GM21737 (cell line): ENCODE measurements around the gene SPINK4.

Source experiments
- ATAC-seq: cut with Tn5 transposase; IDR thresholded peaks from one replicate; pipeline ENCODE4 v1.9.1; 2021; ENCODE audit warnings: mild to moderate bottlenecking, moderate library complexity; ENCODE audit not compliant: unreplicated experiment

Gene SPINK4, protein sequence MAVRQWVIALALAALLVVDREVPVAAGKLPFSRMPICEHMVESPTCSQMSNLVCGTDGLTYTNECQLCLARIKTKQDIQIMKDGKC

DNA sequence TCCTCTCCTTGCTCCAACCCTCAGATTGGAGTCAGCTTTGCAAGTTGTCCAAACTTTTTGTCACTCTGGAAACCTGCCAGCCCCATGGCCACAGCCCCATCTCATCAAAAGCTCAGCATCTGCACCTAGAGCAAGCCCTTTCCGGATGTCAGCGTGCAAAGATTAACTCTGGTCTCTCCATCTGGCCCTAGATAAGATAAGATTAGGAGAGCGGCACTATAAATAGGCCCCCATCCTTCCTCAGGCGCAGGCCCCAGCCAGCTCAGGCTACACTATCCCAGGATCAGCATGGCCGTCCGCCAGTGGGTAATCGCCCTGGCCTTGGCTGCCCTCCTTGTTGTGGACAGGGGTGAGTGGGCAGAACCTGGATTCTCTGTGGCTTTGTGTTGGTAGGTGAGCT lies at the start of gene SPINK4:
SPINK4 (plus strand) TSS at position 247 of the 400 bp plus-strand sequence; CDS start at position 289, 42 bp downstream.
- ATAC-seq: no peak

DNA sequence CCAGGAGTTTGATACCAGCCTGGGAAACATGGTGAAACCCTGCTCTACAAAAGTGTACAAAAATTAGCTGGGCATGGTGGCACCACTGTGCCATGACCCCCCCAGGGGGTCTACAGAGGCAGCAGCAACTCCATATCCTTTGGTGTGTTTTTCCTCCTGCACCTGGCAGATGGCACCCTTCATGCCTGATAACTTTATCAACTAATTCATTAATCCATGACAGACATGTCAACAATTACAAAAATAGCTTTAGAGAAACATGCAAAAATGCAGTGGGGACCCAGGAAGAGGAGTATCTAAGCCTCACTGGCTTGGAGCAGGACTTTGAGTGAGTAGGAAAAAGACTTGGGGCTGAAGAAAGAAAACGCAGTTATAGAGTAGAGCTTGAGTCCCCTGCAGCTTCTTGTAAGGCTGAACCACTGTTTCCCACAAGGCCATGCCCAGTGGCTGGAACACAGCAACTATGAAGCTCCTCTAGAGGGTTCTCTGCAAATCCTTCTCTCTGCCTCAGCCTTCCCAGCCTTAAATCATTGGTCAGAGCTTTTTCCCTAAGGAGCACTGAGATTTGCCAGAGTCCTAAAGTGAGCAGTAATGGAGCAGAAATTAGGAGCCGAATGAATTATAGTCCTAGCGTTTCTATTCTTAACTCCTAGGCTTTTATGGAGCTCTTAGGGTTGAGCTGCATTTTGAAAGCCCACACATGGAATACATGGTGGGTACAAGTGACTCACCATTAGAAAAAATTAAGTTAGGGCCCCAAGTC lies 47.3 kb upstream of the SPINK4 start:
- no peak for ATAC-seq

DNA sequence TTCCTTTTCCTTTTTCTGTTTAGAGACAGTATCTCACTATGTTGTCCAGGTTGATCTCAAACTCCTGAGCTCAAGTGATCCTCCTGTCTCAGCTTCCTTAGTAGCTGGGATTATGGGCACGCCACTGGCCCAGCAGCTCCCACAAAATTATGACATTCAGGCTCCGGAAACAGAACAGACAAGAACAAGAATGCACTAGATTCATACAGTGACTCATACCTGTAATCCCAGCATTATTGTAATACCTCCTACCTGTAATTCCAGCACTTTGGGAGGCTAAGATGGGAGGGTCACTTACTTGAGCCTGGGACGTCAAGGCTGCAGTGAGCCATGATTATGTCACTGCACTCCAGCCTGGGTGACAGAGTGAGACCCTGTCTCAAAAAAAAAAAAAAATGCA lies 46.1 kb upstream of the SPINK4 start:
- no peak for ATAC-seq

DNA sequence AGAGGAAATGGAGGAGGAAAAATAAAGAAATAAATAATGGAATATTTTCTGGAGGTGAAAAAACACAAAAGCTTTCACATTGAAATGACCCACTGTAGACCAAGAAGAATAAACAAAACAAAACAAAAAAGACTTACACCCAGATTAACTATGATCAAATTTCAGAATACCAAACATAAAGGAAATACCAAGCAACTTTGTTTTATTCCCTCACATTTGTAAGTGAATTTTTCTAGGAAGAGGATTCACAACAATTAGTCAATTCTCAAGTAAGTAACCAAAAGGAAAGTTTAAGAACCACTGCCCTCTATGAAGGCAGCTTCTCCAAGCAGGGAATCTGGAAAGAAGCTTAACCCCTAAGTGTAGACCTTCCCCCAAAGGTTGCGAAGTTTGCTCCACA lies 43.2 kb upstream of the SPINK4 start:
- no peak for ATAC-seq

DNA sequence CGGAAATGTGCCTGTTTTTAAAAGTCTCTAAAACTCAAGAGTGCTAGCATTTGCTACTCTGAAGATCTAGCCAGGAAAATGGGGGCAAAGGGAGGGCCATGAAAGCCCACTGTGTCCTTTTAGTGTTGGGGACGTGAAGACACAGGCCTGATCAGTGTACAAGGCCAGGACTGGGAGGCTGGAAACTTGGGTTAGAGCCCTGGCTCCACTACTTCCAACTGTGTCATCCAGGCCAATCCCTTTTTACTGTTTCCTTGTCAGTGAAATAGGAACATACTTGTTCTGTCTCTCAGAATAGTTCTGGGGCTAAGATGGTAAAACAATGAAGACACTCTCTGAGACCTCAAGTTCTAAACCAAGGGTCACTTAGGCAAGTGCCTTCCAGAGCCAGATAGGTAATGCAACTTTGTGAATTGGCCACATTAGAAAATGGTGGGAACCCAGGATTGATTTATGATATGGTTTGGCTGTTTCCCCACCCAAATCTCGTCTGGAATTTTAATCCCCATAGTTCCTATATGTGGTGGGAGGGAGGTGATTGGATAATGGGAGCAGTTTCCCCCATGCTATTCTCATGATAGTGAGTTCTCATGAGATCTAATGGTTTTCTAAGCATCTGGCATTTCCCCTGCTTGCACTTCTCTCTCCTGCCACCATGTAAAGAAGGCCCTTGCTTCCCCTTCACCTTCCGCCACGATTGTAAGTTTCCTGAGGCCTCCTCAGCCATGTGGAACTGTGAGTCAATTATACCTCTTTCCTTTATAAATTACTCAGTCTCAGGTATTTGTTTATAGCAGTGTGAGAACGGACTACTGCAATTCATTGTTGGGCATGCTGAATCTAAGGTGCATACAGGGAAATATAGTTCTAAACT lies 42.5 kb upstream of the SPINK4 start:
- no peak for ATAC-seq

DNA sequence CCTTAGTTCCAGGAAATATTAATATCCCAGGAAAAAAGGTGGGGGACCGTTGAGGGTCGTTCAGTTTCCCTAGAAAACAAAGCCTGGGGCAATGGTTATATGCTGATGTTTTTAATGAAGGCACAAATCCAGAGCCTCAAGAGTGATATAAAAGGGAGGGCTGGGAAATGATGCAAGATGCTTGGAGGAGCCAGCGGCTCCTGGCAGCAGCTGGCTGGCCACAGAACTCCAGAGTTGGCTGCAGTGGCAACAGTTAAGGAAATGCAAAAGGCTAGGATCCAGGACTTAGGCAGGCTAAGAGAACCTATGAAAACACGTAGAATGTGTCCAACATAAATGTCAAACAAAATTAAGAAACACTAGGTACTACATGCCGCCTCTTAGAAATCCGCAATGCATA lies 41.8 kb upstream of the SPINK4 start:
- ATAC-seq: no peak

DNA sequence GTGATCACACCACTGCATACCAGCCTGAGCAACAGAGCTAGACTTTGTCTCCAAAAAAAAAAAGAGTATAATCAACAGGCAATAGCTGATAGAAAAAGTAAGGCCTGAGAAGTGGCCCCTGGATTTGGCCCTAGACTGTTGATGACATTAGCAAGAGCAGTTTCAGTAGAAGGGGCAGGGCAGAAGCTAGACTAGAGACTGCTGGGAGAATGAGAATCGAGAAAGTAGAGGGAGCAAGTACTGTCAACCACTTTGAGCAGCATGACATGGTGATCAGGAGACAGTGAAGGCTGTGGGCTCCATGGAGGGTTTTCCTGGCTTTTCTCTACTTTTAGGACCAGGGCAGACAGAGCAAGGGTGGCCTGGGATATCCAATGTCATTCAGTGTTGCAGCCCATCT lies 37.9 kb upstream of the SPINK4 start:
- peak; percentile 39 for ATAC-seq

DNA sequence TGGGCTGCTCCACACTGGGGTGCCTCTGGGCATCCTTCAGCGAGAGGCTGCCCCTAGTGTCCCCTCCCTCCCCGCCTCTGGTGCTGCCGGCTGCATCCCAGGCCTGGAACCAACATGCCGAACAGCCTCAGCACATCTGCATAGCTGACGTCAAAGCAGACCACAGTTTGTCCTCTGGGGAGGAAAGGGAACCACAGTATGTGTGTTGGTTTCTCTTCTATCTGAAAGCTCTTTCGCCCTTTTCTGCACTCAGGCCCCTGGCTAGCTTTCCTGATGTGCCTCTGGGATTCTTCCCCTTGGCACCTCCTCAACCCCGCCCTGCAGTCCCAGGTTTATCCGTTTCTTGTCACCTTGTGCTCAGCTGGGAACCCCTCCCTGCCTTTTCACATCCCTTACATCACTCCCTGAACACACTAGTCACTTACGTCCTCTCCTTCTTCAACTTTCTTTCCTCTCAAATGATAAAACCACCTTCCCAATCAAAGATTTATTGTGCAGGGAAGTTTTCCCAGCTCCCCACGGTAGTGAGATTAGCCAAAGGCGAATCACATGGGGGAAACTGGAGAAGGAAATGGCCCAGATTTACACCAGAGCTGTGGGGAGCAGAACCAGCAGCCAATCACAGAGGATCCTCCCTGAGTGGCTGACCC lies 37.3 kb upstream of the SPINK4 start:
- ATAC-seq: peak; percentile 99

DNA sequence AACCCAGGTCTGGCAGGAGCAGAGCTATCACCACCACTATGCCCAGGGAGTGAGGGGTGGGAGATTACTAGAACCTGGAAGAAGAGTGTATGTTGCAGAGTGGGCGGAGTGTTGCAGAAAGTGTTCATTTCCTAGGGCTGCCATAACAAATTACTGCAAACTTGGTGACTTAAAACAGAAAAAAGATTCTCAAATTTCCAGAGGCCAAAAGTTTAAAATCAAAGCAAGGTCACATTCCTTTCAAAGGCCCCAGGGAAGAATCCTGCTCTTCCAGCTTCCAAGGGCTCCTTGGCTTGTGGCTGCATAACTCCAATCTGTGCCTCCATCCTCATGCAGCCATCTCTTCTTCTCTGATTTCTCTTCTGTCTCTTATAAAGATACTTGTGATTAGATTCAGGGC lies 30.6 kb upstream of the SPINK4 start:
- ATAC-seq: no peak

DNA sequence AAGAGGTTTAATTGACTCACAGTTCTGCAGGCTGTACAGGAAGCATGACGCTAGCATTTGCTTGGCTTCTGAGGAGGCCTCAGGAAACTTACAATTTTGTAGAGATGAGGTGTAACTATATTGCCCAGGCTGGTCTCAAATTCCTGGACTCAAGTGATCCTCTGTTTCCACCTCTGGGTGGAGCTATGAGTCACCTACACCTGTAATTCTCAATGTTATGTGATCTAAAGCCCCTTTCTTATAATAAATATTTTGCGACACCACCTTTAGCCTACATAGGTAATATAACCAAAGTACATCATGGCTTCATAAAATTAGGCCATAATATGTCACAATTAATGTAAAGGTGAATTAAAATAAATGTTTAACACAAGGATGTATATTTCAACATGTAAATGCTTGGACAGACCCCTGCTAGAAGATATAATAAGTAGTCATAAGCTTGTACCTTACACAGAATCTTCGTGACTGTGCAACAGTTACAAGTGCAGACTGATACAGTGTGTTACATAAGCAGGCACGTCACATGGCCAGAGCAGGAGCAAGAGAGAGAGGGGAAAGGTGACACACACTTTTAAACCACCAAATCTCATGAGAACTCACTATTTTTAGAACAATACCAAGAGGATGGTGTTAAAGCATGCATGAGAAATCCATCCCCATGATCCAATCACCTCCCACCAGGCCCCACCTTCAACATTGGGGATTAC lies 29.8 kb upstream of the SPINK4 start:
- ATAC-seq: no peak

DNA sequence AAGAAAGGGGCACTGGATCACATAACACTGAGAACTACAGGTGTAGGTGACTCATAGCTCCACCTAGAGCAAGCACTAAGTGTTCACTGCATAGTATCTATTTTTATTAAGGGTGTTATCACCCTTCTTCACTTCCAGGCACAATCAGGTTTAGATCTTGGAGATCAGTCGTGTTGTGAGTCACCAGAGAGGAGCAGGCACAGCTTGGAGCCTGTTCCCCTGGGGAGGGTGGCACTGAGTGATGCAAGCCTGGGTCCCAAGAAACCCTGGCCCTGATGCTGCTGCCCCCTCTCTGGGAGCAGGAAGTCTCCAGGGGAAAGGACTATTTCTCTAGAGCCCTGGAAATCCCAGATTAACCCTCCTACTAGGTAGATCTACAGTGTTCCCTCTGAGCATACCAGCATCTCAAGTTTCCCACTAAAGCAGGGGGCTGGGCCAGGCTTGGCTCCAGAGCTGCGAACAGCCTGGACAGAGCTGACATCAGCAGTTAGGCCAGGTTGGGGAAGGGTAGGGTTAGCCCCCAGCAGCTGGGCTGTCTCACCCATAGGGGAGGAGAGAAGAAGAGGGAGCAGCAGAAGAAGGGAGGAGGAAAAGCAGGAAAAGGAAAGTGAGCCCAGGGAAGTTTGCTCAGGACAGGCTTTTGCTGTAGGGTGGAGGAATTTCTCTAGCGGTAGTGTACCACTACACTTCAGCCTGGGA lies 28.1 kb upstream of the SPINK4 start:
- ATAC-seq: no peak

DNA sequence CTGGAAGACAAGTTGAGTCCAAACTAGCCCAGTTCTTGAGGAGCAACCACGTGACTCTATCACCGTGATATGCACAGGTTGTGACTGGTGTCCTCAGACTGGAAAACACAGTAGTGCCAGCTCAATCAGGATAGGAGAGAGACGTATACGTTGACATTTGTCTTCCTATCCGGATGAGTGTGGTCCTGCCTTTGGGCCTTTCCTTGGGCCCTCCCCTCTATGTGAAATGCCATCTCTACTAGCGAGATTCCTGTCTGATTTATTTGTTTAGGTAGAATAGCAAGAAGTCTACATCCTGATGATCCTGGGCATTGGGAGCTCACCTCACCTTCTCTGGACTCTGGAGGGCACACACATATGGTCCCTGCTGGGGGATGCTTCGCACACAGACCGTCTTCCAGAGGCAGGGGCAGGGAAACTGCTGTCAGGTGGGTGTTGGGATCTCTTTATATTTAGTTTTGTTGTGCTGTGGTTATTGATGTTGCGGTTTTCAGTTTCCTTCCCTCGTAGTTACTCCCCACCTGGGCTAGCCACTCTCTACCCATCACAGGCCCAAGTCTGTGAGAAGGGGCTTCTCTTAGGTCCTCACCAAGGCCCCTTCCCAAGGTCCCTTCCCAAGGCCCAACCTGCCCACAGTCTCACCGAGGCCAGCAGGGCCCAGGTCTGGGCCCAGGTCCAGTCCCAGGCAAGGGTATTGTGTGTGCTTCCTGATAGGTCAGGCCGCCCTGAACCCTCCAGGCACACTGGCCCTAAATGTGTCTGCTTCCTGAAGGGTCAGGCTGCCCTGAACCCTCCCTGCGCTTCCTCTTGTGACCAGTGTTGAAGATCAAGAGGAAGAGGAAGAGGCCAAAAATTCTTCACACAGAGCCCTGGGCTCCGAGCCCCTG lies 19.0 kb upstream of the SPINK4 start:
- ATAC-seq: peak; percentile 46

DNA sequence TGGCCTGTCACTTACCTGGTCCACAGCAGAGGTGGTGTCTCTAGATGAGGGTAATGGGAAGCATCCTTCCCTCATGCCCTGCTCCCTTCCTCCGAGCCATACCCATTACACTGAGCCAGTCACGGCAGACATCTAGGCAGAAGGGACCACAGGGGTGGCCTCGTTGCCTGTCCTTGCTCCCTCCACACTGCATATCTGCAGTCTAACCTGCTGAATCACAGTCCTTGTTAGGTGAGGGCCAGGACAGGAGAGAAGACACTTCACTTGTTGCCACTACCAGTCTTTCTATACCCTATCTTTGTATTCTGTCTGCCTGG lies 18.4 kb upstream of the SPINK4 start:
- peak; percentile 26 for ATAC-seq

DNA sequence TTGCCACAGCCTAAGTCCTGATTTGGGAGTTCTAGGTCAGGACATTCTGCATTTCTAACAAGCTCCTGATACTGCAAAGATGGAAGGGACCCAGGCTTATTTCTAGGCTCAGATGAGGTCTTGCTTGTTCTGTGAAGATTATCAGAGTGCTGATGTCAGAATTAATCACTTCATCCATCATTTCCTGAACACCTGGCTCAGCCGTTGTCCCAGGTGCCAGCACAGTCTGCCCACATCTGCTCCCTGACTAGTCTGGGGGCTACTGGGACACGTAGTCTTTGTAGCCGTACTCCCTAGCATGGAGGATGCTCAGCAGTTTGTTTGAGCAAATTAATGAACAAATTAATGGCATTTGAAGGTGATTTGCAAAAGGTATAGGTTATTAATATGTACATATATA lies 17.9 kb upstream of the SPINK4 start:
- ATAC-seq: no peak

DNA sequence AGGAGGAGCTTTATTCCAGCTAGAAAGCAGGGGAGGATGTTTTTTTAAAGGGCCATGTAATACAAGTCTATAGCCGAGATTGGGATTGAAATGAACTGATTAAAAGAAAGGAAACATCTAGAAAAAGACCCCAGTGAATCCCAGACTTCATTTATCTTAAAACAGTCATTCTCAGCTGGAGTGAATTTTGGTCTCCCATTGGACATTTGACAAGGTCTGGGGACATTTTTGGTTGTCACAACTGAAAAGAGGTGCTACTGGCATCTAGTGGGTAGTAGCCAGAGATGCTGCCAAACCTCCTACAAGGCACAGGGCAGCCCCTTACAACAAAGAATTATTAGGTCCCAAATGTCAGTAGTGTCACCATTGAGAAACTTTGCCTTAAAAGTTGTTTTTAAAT lies 16.3 kb upstream of the SPINK4 start:
- ATAC-seq: no peak

DNA sequence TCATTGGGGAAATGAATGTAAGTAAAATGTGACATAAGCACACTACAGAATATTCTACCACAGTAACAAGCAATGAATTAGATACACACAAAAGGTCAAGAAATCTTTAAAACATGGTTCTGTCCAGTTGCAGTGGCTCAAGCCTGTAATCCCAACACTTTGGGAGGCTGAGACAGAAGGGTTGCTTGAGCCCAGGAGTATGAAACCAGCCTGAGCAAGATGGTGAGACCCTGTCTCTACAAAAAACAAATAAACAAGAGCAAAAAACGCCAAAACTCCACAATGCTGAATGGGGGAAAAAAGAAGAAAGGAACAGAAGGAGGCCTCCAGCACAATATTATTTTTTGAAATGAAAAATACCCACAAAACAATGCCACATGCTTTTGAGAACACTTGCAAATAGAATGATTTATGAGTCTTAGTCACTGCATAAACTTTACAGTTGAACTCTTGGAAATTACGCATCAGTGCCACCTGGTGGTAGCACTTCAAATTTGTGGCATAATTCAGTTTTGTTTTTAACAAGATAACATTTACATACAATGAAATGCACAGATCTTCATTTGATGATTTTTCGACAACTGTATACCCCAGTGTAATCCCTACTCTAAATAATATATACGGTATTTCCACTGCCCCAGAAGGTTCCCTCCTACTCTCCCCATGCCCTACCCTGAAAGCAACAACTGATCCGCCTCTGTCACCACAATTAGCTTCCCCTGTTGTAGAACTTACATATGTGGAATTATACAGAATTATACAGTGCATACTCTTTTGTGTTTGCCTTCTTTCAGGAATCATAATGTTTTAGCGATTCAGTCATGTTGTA lies 14.4 kb upstream of the SPINK4 start:
- no peak for ATAC-seq

DNA sequence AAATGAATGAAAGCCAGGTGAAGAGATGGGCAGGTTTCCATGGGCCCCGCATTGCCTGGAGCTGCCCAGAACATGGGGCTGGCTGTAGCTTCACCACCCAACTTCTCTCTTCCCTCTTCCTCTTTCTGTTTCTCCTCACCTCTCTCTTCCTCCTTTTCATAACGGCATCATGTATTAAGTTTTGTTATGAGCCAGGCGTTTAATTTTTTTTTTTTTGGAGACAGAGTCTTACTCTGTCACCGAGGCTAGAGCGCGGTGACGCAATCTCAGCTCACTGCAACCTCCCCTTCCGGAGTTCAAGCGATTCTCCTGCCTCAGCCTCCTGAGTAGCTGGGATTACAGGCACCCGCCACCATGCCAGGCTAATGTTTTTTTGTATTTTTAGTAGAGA lies 13.0 kb upstream of the SPINK4 start:
- no peak for ATAC-seq

DNA sequence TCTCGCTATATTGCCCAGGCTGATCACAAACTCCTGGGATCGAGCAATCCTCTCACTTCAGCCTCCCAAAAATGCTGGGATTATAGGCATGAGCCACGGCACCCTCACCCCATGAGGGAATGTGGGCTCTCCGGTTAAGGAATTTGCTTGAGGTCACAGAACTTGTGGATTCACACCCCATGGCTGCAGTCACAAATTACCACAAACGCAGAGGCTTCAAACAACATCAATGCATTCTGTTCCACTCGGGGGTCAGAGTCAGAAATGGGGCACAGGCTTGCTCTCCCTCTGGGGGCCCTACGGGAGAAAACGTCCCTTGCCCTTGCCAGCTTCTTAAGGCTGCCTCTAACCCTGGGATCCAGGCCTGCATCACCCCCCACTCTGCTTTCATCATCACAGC lies 12.2 kb upstream of the SPINK4 start:
- ATAC-seq: no peak

DNA sequence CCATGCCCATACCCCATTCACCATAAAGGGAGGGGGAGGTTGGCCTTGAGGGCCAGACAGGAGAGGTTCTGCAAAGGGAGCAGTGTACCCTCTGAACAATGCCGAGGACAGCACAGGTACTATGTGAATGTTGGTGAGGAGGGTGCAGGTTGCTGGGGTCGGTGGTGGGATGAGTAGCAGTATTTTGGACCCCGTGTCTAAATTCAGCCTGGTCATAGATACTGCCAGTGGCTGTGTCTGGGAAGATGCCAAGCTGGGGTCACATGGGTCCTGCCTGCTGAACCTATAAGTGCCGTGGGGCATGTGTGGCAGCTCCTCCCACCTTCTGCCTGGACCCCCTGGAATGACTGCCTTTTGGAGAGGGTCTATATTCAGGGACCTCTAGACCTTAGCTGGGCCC lies 11.4 kb upstream of the SPINK4 start:
- no peak for ATAC-seq
